A204.1 (cell line): Measurements from ENCODE around the gene CEPT1.

Source experiments
- FAIRE-seq: peaks from 2 replicates; lab custom pipeline; 2012; peaks lifted over from hg19 to GRCh38; lab: Jason Lieb, UNC

Gene CEPT1

DNA sequence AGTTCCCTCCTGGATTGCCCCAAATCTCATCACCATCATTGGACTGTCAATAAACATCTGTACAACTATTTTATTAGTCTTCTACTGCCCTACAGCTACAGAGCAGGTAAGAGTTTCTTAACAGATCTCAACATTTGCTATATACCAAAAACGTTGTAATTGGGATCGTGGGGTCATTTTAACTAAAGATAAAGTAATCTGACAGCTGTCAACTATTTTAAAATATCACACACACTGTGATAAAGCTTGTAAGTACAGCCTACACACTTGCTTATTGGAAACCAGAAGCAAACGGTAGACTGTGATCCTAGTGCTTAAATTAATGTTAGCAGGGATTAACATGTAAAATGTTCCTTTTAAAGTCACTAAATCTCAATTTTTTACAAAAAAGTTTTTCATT lies 7.9 kb downstream of the CEPT1 start:
- FAIRE-seq, result no peak

GRCh38 chr1:111148376-111148881 lies 8.4 kb downstream of the CEPT1 start:
- FAIRE-seq, result no peak

DNA sequence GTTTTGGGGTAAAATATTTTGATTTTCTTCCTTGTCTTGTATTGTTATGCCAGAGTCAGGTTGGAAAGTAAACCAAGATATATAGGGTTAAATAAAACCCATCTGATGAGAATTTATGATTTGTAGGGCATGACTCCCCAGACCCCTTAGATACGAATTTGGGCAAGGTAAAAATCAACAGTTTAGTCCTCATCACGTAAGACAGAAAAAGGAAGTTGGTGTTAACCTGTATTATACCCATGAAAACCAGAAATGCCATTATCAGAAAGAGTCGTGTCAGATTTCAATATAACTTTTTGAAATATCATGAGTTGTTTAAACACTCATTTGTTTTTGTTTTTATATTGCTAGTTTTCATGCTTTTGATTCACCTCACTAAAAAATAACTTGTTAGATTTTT lies 11.8 kb downstream of the CEPT1 start:
- no peak for FAIRE-seq

DNA sequence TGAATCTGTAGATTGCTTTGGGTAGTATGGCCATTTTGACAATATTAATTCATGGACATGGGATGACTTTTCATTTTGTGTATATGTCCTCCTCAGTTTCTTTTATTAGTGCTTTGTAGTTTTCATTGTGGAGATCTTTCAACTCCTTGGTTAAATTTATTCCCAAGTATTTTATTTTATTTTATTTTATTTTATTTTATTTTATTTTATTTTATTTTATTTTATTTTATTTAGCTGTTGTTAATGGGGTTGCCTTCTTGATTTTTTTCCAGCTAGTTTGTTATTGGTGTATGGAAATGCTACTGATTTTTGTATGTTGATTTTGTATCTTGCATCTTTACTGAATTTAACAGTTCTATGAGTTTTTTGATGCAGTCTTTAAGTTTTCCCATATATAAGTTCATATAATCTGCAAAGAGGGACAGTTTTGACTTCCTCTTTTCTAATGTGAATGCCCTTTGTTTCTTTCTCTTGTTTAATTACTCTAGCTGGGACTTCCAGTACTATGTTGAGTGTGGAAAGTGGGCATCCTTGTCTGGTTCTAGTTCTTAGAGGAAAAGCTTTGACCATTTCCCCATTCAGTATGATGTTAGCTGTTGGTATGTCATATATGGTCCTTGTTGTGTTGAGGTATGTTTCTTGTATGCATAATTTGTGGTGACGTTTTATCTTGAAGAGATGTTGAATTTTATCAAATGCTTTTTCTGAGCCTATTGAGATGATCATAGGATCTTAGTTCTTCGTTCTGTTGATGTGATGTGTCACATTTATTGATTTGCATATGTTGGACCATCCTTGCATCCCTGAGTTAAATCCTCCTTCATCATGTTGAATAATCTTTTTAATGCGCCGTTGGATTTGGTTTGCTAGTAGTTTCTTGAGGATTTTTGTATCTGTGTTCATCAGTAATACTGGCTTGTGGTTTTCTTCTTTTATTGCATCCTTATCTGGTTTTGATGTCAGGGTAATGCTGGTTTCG lies 14.3 kb downstream of the CEPT1 start:
- FAIRE-seq, result no peak

DNA sequence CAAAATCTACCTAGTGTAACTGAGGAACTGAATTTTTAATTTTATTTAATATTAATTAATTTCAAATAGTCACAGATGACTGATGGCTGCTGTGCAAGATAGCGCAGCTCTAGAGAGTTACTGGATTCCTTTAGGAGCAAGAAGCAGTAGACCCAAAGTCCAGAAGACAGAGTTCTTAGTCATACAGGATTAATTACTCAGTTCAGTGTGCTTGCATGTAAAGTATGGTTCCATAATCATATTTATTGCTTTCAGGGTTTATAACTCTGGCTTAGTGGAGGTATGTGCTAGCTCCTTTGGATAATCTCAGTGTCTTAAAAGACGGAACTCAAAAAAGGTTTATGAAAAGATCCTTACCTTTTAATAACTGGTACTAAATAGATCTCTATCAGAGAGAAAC lies 17.4 kb downstream of the CEPT1 start:
- no peak for FAIRE-seq

DNA sequence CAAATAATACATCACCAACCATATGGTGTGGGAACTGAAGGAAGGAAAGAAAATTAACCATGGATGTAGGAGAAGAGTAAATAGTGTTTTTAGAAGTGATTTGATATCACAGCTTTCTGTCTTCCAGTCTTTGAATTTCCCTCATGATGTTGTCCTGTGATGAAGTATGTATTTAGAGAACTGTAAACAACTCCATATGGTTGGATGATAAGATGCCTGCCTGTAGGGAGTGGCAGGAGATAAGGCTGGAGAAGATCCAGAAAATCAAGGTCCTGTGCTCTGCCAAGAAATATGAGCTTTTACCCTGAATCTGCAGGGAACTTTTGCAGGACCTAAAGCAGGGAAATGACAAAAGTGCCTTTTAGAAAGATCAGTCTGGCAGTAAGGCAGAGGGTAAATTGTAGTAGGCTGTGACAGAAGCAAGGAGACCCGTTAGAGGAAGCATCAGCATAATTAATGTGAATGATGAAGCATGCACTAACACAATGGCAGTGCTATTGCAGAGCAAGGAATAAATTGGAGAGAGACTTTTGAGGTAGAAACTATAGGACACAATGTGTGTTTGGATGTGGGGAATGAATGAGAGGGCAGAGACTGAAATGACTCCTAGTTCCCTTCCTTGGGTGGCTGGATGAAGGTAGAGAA lies 21.9 kb downstream of the CEPT1 start:
- no peak for FAIRE-seq

- no peak for FAIRE-seq
Measured at GRCh38 chr1:111162488-111162880, 22.5 kb downstream of the CEPT1 start.

- FAIRE-seq, result no peak
Measured at GRCh38 chr1:111163363-111163762, 23.3 kb downstream of the CEPT1 start.

- no peak for FAIRE-seq
Measured at GRCh38 chr1:111164151-111164550, 24.1 kb downstream of the CEPT1 start.

DNA sequence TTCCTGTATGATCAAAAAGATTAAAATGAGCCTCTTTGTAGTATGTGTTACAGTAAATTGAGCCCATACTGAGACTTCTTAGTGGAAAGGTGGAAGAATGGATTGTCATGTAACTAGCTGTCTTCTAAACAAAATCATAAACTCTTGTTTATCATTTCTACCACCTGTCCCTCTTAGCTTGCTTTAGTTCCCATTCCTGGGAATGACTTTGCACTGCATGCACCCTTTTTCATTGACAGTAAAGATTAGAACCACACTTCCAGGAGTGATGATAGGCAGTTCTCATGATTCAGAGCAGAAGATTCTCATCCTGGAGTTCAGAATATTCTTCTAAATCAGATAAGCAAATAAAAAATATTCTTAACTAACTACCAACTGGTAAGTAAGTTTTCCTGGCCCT lies 32.4 kb downstream of the CEPT1 start:
- no peak for FAIRE-seq

DNA sequence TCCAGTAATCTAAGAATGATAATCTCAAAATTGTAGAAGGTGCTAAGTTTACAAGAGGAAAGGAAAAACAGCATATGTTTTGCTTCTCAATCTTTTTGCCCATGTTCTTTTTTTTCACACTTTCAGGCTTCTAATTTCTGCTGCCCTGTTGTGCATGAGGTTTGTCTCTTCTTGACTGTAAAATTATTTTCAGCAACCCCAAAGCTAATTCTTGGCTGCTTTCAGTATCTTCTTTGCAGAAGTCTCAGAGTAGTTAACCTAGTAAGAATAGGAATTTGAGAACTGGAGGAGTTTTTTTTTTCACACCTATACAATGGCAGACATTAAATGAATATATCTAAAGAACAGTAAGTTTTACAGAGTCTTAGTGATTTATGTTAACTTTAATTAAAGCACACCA lies 34.0 kb downstream of the CEPT1 start:
- no peak for FAIRE-seq

DNA sequence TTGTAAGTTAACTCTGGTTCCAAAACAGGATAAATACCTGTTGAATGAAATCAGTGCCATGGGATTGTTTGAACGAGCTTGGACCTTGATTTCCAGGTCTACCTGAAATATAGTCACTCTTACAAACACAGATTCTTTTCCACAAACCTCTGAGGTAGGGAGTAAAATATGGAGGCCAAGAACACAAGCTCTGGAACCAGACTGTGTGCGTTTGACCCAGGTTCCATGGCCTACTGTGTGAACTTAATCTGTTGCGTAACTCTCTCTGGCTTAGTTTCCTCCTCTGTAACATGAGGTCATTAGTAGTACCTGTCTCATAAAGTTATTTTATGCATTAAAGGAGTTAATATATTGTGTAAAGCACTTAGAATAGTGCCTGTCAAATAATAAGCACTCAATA lies 35.3 kb downstream of the CEPT1 start:
- no peak for FAIRE-seq

- FAIRE-seq, result no peak
Measured at GRCh38 chr1:111176678-111177077, 36.7 kb downstream of the CEPT1 start.

- FAIRE-seq, result no peak
Measured at GRCh38 chr1:111179968-111180533, 40.0 kb downstream of the CEPT1 start.

DNA sequence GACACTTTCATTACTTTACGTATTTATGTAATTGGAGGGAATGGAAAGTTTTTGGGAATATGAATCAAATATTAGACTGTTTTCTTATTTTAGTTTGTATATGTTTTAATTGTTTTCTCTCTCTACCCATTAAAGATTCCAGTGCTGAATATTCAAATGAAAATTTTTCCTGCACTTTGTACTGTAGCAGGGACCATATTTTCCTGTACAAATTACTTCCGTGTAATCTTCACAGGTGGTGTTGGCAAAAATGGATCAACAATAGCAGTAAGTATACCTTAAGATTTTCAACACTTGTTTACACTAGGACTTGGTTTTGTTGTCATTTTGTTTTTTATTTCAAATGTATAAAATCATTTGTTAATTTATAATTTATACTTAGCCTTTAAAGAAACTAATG lies 42.0 kb downstream of the CEPT1 start:
- no peak for FAIRE-seq

GRCh38 chr1:111183308-111184069 lies 43.5 kb downstream of the CEPT1 start:
- no peak for FAIRE-seq

DNA sequence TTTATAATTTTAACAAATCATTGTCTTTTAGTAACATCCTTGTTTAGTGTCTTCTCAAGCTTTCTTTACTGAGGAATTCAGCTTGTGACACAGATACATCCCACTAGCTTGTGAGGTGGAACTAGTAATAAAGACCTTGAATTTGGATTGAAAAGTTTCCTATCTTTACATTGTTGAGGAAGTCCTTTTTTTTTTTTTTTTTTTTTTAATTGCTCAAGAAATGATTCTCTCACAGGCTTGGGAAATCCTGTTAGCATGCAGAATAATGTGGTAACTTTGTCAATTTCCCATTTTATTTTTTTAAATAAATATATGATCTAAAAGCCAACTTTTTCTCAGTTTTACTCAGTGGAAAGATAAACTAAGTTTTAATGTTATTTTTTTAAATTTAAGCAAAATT lies 44.6 kb downstream of the CEPT1 start:
- FAIRE-seq, result peak; percentile 59

DNA sequence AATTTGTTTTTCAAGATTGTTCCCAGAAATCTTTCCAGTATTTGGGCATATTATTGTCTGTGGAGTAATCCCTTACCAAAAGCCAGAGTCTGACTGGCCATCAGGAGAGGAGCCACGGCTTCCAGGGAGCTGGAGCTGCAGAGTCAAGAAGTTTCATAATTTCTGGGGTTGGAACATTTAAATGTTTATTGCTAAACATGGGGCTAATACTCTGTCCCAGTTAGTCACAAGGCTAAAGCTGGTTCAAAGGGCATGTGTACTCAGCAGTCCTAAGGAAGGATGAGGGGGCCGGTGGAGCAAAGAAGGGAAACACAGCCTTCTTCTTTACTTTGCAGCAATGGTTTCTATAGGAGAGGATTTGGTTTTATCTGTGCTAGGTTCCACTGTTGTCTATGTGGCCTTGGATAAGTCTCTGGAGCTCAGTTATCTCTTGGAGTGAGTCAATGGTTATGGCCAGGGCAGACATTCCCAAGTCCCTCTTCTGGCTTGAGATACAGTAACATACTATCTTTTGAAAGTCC lies 51.0 kb downstream of the CEPT1 start:
- no peak for FAIRE-seq

DNA sequence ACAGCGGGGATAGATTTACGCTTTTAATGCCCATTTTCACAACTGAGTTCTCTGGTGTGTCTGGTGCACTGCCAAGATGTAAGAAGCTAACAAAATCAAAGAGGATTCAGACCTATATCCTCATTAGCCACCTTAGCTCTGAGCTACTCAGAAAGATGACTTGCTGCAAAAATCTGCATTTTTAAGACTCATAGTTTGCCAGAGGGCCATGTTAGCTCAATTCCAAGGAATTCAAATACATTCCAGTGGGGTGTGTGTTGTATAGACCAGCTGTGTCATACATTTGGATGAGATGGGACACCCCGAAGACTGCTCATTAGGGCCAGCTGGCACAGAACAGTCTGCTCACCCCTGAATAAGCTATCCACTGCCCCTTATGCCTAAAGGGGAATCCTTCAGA lies 51.5 kb downstream of the CEPT1 start:
- FAIRE-seq, result no peak

GRCh38 chr1:111192074-111192473 lies 52.1 kb downstream of the CEPT1 start:
- FAIRE-seq, result no peak

- FAIRE-seq, result no peak
Measured at GRCh38 chr1:111192658-111193519, 52.9 kb downstream of the CEPT1 start.
